ENCODE results near the gene PDE8B. TPM values are rescaled to one million over a fixed set of nuclear protein-coding genes. Genes with fewer than 3 reads are reported as not detected.
"Not testable (repeated sequence)": the region's sequence is repeated elsewhere in the genome, so short reads cannot be mapped to it uniquely, and the experiment has no call there.

PDE8B gene
- total and polyA plus RNA-seq, 9 donors, result 2.0 to 4.9 (median 3.2) TPM

DNA sequence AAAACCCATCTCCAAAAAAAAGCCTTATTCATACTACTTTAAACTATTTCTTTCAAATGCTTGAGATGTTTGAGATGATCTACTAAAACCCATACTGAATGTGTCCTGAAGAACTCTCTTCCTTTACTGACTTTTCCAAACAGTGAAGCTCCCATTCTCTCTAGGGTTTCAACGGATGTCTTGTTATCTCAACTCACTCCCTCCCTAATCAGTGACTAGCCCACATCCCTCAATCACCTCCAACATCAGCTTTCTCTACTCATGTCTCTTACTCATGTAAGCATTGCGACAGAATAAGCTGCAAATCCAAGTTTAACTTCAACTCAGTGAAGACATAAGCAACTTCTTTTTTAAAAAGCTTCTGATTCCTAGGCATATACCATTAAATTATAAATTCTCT lies 239.5 kb downstream of the PDE8B start:
- Histone ChIP-seq H3K36me3 (ENCODE audit: control insufficient read depth, insufficient read depth, low read length) (peaks cover 21% of the 10 kb centered on the region), H3K4me1 (ENCODE audit: control insufficient read depth, insufficient read depth, low read length) (no peaks in the 10 kb centered on the region), H3K27me3 (ENCODE audit: control insufficient read depth, insufficient read depth, low read length) (no peaks in the 10 kb centered on the region), H3K9me3 (replicated peaks; ENCODE audit: control insufficient read depth, low read depth, low read length) (no peaks in the 10 kb centered on the region), H3K4me3 (ENCODE audit: low read length) (no peak overlapping the region), H3K27ac (ENCODE audit: low read length) (no peak overlapping the region)
- no peak for DNase-seq
- 71% methylated on average over 1 of the region's 2 CpGs for WGBS (ENCODE audit: insufficient coverage)

GRCh38 chr5:77452351-77452750 lies 241.9 kb downstream of the PDE8B start:
- 67% methylated on average over 1 of the region's 1 CpG for WGBS (ENCODE audit: insufficient coverage)
- H3K27me3 ChIP-seq (ENCODE audit: control insufficient read depth, insufficient read depth, low read length), result no peaks in the 10 kb centered on the region
- H3K36me3 ChIP-seq (ENCODE audit: control insufficient read depth, insufficient read depth, low read length), result peaks cover 21% of the 10 kb centered on the region
- H3K4me3 ChIP-seq (ENCODE audit: low read length), result no peak overlapping the region
- no peaks in the 10 kb centered on the region for H3K4me1 ChIP-seq (ENCODE audit: control insufficient read depth, insufficient read depth, low read length)
- DNase-seq, result no peak
- no peaks in the 10 kb centered on the region for H3K9me3 ChIP-seq (replicated peaks; ENCODE audit: control insufficient read depth, low read depth, low read length)
- no peak overlapping the region for H3K27ac ChIP-seq (ENCODE audit: low read length)

DNA sequence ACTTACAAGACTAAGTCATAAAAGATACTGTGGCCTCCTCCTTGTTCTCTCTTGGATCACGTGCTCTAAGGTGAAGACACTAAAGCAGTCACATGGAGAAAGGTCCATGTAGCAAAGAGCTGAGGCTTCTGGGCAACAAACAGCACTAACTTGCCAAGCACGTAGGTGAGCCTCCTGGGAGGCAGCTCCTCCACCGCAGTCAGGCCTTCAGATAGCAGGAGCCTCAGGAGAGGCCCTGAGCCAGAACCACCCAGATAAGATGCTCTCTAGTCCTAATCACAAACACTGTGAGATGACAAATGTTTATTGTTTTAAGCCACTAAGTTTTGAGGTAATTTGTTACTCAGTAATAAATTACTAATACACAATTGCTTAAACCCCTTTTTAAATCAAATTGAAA lies 243.6 kb downstream of the PDE8B start:
- 84% methylated on average over 2 of the region's 3 CpGs for WGBS (ENCODE audit: insufficient coverage)

GRCh38 chr5:77461287-77461686 lies 250.8 kb downstream of the PDE8B start:
- H3K27me3 ChIP-seq (ENCODE audit: control insufficient read depth, insufficient read depth, low read length), result no peaks in the 10 kb centered on the region
- DNase-seq, result no peak
- H3K9me3 ChIP-seq (replicated peaks; ENCODE audit: control insufficient read depth, low read depth, low read length), result no peaks in the 10 kb centered on the region
- H3K4me3 ChIP-seq (ENCODE audit: low read length), result no peak overlapping the region
- WGBS (ENCODE audit: insufficient coverage), result no CpG with 5 or more reads among the region's 5 CpGs
- H3K27ac ChIP-seq (ENCODE audit: low read length), result no peak overlapping the region
- H3K36me3 ChIP-seq (ENCODE audit: control insufficient read depth, insufficient read depth, low read length), result peaks cover 2% of the 10 kb centered on the region
- no peaks in the 10 kb centered on the region for H3K4me1 ChIP-seq (ENCODE audit: control insufficient read depth, insufficient read depth, low read length)

More for the DNA sequence above, 243.6 kb downstream of the PDE8B start:
- Histone ChIP-seq H3K9me3 (replicated peaks; ENCODE audit: control insufficient read depth, low read depth, low read length) (no peaks in the 10 kb centered on the region), H3K4me3 (ENCODE audit: low read length) (no peak overlapping the region), H3K27me3 (ENCODE audit: control insufficient read depth, insufficient read depth, low read length) (no peaks in the 10 kb centered on the region), H3K36me3 (ENCODE audit: control insufficient read depth, insufficient read depth, low read length) (peaks cover 10% of the 10 kb centered on the region), H3K4me1 (ENCODE audit: control insufficient read depth, insufficient read depth, low read length) (no peaks in the 10 kb centered on the region), H3K27ac (ENCODE audit: low read length) (no peak overlapping the region)
- DNase-seq, result no peak

DNA sequence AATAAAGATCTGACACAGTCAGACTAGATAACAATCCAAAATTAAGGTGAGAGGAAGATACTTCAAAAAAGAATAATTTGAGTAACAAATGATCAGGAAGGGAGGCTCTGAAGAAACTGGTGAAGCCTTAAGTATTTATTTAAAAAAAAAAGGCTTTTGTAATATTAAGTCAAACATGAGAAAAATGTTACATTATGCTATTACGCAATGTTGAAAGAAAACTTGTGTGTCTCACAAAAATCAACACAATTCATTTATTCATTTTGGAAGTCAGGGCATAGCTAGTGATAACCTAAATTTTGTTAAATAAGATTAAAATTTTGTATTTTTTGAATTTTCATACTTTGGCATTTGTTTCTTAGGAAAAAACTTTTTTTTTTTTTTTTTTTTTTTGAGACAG lies 253.4 kb downstream of the PDE8B start:
- Histone ChIP-seq H3K4me1 (ENCODE audit: control insufficient read depth, insufficient read depth, low read length) (no peaks in the 10 kb centered on the region), H3K36me3 (ENCODE audit: control insufficient read depth, insufficient read depth, low read length) (peaks cover 2% of the 10 kb centered on the region), H3K27me3 (ENCODE audit: control insufficient read depth, insufficient read depth, low read length) (no peaks in the 10 kb centered on the region), H3K9me3 (replicated peaks; ENCODE audit: control insufficient read depth, low read depth, low read length) (no peaks in the 10 kb centered on the region), H3K27ac (ENCODE audit: low read length) (no peak overlapping the region), H3K4me3 (ENCODE audit: low read length) (no peak overlapping the region)
- WGBS (ENCODE audit: insufficient coverage), result no CpG with 5 or more reads among the region's 1 CpG
- no peak for DNase-seq

- WGBS (ENCODE audit: insufficient coverage), result no CpG with 5 or more reads among the region's 3 CpGs
- not testable (repeated sequence) for DNase-seq; H3K27ac ChIP-seq (ENCODE audit: low read length); H3K4me1 ChIP-seq (ENCODE audit: control insufficient read depth, insufficient read depth, low read length); H3K36me3 ChIP-seq (ENCODE audit: control insufficient read depth, insufficient read depth, low read length); H3K4me3 ChIP-seq (ENCODE audit: low read length); H3K27me3 ChIP-seq (ENCODE audit: control insufficient read depth, insufficient read depth, low read length); H3K9me3 ChIP-seq (replicated peaks; ENCODE audit: control insufficient read depth, low read depth, low read length)
These were observed 258.4 kb downstream of the PDE8B start for GRCh38 chr5:77468875-77469274.

GRCh38 chr5:77475041-77475440 lies 264.6 kb downstream of the PDE8B start:
- not testable (repeated sequence) for H3K27ac ChIP-seq (ENCODE audit: low read length); H3K4me3 ChIP-seq (ENCODE audit: low read length); H3K4me1 ChIP-seq (ENCODE audit: control insufficient read depth, insufficient read depth, low read length); DNase-seq; H3K27me3 ChIP-seq (ENCODE audit: control insufficient read depth, insufficient read depth, low read length); H3K36me3 ChIP-seq (ENCODE audit: control insufficient read depth, insufficient read depth, low read length); H3K9me3 ChIP-seq (replicated peaks; ENCODE audit: control insufficient read depth, low read depth, low read length)
- WGBS (ENCODE audit: insufficient coverage), result 97% methylated on average over 4 of the region's 11 CpGs

Other genes with a start within 250 kb of the PDE8B start
- 16.8 TPM for gene AGGF1, start 180.3 kb upstream of the PDE8B start, total RNA-seq
- gene AGGF1, start 180.3 kb upstream of the PDE8B start, polyA plus RNA-seq (ENCODE audit: insufficient read depth in 1 of 8, insufficient read length in 8 of 8, low replicate concordance in 1 of 8), result 10 to 100 TPM; 12.5 to 16.9 (median 15.1) TPM
- gene ZBED3, start 123.4 kb upstream of the PDE8B start, total RNA-seq, result 3.2 TPM
- gene ZBED3, start 123.4 kb upstream of the PDE8B start, polyA plus RNA-seq (ENCODE audit: insufficient read depth in 1 of 8, insufficient read length in 8 of 8, low replicate concordance in 1 of 8), result 10 to 100 TPM in 2 of 8 donors, 1 to 10 TPM in 6; 6.4 to 11.2 (median 9.0) TPM